Measurements from ENCODE around the gene SUPT4H1.
"Not testable (repeated sequence)": the region's sequence is repeated elsewhere in the genome, so short reads cannot be mapped to it uniquely, and the experiment has no call there.

The SUPT4H1 gene

DNA sequence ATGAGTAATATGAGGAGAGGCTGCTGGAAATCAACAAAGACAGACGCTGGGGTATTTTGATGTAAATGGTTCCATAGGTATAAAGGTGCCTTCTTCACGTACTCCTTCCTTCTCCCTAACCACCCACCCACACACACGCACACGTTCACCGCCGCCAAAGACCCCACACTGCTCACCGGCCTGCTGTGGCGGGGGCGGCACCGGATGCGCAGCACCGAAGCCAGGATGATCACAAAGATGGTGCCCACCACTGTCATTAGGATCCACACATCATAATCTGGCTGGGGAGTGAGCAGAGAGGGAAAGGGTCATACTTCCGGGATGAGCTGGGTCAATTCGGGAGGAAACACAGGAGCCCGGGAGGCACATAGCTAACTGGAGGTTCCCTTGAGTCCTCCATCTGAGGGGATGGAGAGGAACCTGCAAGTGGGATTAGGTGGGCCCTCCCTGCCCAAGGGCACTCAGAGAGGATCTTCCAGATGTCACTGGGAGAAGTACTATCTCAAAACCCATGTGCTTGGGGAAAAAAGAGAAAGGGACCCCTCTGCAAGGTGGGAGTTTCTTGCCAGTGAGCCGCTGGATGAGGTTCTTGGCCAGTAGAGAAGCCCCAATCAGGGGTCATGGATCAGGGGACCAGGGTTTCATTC lies 10.5 kb upstream of the SUPT4H1 start:
- no peak for DNase-seq

GRCh38 chr17:58360296-58361063 lies 8.5 kb upstream of the SUPT4H1 start:
- DNase-seq: no peak

DNA sequence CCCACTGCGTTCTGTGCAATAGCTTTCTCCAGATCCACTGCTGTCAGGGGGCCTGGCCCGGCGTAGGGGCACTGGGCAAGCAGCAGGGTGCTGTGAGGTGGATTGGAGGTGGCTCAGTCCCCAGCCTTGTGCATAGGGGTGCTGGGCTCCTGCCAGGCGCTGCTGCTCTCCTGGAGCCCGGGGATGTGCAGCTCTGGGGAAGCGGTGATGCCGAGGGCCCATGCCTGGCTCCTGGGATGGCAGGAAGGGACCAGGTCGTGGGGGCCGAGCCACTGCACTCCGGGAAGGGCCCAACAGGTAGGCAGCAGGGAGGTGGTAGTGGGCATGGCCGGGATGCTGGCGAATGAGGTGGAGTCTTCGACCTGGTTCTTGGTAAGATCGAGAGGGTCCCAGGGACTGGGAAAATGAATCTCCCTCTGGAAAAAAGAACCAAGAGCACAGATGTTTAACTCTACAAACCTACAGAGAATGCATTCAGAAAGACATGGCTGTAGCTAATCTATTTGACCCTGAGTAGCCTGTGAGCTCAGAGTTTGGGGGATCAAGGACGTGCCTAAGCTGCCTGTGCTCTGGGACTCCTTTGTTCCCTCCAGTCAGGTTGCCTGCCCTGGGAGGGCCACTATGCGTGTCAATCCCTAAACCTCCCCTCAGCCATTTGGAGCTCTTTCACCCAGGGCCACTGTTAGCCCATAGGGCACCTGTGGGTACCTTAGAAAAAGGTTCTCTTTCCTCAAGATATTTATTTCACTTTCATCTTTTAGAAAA lies 6.6 kb upstream of the SUPT4H1 start:
- no peak for DNase-seq

- DNase-seq: no peak
Measured at GRCh38 chr17:58357312-58358297, 5.6 kb upstream of the SUPT4H1 start.

DNA sequence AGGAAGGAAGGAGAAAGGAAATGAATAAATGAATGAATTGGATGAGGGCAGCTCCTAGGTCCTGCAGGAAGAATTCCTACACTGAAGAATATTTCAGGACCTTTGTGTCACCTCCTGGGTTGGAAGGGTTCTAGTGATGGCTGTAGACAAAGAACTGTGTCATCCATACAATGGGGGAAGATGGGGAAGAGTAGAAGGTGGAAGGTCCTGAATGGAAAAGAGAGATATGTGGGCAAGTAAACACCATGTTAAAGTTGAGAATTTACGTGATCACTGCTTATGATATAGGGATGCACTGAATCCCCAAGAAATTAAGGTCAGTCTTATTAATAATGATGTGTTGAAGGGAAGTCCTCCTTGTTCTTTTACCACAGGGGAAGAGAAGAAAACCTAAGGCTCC lies 4.2 kb upstream of the SUPT4H1 start:
- no peak for DNase-seq

GRCh38 chr17:58354541-58355216 lies 2.7 kb upstream of the SUPT4H1 start:
- DNase-seq: no peak

DNA sequence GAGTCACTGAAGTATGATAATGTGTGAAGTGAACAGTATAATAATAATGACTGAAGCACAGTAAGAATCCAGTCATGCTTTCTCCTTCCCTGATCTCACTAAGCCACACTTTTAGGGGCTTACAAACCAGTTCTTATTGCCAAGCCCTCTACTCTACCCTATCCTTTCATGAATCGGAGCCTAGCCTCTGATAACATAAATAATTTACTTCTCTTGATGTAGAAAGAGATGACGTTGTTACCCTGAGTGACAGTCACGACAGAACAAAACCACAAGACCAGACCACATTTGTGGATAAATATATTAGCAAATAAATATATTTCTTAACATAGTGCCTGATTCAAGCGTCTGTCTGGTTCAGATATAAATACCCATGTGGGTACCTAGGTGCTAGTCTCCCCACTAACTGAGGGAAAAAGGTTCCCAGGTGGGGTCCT lies 1.4 kb upstream of the SUPT4H1 start:
- no peak for DNase-seq

DNA sequence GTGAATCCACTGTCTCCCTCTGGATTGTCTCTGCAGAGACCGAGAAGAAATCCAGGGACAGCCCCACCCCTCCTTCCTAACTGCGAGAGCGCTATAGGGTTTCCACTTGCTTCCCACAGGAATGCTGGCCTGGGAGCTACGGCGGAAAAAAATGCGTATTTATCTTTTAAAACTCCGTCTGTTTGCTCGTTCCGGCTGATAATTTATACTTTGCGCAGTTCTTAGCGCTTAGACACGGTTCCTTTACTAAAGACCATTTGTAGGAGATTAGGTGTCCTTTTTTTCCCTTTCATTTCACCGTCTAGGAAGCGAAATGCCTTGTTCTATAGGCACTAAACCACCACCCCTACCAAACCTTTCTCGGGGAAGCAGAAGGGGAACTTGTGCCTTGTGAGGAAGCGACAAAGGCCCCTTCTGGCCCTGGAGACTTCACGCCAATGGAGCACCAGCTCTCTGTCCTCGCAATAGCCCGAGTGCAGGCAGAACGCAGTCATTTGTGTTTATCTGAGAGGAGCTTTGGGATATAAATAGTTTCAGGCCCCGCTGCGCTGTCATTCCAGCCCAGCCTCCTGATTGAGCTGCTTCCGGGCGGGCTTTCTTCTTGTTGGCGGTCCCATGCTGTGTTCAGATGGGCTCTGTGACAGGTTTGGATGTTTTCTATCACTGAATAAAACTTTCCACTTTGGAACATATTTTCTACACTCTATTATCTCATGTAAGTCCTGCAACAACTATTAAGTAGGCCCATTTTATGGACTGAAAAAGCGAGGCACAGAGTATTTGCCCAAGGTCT lies 791 bp upstream of the SUPT4H1 start:
- DNase-seq: no peak

DNA sequence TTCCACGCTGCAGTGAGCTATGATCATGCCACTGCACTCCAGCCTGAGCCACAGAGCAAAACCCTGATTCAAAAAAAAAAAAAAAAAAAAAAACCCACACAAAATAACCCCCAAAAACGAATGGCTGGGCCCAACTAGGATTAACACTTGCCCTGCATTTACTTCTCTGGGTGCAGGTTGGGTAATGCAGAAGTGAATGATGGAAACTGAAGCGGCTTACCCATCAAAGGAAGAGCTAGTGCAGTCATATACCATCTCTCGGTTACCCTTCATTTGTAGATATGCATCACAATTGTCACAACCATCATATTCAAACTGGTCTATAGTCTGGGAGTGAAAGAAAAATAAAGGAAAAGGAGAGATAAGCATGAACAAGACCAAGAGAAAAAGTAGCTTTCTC lies 819 bp downstream of the SUPT4H1 start:
- DNase-seq: no peak

- DNase-seq: no peak
Measured at GRCh38 chr17:58348038-58348437, 4.0 kb downstream of the SUPT4H1 start.

GRCh38 chr17:58345500-58345899 lies 6.5 kb downstream of the SUPT4H1 start:
- DNase-seq: no peak

- no peak for DNase-seq
Measured at GRCh38 chr17:58344791-58345157, 7.2 kb downstream of the SUPT4H1 start.

DNA sequence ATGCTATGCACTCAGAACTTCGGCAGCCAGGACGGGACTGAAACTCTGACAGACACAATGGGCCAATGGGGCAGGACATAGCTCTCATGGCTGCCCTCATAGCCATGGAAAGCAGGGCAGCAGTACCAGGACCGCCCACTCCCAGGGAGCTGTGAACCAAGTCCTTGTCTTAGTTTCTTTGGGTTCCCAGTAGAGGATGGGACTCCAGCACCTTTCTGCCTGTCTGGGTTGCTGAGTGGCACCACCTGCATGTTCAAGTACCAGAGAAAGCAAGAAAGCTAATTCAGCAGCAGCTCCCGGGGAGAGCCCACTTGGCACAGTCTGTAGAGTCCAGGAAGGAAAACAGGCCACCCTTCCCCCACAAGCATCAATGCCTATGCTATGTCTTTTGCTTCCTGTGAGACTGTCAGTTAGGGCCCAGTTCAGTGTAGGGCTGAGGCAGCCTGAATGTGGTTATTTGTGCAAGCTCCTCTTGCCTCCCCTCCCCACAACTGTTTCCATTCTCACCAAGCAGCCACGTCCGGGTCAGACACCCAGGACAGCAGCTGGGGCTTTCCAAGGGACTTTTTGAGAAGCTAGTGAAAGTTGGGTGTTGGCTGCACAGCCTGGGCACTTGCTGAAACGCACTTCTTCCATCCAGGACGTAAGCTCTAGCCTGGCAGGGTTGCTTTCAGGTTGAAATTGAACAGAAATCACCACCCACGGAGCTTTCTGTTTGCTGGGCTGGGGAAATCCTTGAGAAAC lies 7.8 kb downstream of the SUPT4H1 start:
- DNase-seq: no peak

DNA sequence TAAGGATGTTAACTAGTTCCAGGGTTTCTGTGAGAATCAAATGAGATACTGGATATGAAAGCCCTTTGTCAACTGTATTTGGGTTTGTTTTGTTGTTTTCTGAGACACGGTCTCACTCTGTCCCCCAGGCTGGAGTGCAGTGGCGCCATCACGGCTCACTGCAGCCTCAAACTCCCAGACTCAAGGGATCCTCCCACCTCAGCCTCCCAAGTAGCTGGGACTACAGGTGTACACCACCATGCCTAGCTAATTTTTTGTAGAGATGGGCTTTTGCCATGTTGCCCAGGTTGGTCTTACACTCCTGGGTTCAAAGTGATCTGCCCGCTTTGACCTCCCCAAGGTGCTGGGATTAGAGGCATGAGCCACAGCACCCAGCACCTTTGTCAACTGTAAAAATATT lies 8.9 kb downstream of the SUPT4H1 start:
- DNase-seq: no peak

GRCh38 chr17:58341861-58342475 lies 10.0 kb downstream of the SUPT4H1 start:
- DNase-seq: no peak

DNA sequence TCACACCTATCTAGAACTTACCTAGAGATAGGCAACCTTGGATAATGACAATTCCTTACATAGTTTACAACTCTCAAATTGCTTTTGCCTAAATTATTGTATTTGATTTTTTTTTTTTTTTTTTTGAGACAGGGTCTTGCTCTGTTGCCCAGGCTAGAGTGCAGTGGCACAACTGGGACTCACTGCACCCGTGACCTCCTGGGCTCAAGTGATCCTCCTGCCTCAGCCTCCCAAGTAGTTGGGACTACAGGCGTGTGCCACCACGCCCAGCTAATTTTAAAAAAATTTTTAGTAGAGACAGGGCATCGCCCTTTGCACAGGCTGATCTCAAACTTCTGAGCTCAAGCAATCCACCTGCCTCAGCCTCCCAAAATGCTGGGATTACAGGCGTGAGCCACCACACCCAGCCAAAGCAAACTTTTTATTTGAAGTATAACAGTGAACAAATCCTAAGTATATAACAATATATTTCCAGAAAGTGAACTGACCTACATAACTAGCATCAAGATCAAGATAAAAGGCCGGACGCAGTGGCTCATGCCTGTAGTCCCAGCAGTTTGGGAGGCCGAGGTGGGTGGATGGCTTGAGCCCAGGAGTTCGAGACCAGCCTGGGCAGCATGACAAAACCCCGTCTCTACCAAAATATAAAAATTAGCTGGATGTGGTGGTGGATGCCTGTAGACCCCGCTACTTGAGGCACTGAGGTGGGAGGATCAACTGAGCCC lies 10.7 kb downstream of the SUPT4H1 start:
- DNase-seq: not testable (repeated sequence)

GRCh38 chr17:58340405-58340876 lies 11.6 kb downstream of the SUPT4H1 start:
- no peak for DNase-seq

- DNase-seq: no peak
Measured at GRCh38 chr17:58339755-58340404, 12.1 kb downstream of the SUPT4H1 start.

All from activated gamma-delta T cell (primary cell).